ENCODE data around the gene FAM234A.

The FAM234A gene

GRCh38 chr16:283033-283805 lies 48.6 kb downstream of the FAM234A start, which contains the start of gene PDIA2:
Gene PDIA2 (plus strand): TSS chr16:283164. CDS start chr16:283170, 6 bp downstream.
- DNase-seq: no peak

- no peak for DNase-seq
Measured at GRCh38 chr16:284204-285120, 49.8 kb downstream of the FAM234A start.

GRCh38 chr16:285146-286055 lies 50.8 kb downstream of the FAM234A start:
- DNase-seq: no peak

DNA sequence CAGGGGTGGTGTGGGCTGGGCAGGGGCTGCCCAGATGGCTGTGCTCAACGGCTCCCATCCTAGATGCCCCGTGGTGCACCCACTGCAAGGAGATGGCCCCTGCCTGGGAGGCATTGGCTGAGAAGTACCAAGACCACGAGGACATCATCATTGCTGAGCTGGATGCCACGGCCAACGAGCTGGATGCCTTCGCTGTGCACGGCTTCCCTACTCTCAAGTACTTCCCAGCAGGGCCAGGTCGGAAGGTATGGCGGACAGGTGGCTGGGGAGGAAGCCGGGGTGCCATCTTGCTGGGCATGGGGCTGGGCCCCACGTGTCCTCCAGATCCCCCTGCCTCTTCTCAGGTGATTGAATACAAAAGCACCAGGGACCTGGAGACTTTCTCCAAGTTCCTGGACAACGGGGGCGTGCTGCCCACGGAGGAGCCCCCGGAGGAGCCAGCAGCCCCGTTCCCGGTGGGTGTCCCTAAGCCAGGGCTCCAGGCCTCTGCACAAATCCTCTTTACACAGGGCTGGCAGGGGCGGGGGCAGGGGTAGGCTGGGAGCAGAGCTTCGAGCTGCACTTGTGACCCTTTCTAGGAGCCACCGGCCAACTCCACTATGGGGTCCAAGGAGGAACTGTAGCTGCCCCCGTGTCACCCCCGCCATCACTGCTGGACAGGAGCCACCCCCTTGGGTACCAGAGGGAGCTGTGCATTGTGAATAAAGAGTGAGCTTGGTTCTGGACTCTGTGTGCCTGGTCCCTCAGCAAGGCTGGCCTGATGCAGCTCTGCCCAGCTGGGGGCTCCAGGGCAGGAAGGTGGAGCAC lies 52.1 kb downstream of the FAM234A start:
- no peak for DNase-seq

DNA sequence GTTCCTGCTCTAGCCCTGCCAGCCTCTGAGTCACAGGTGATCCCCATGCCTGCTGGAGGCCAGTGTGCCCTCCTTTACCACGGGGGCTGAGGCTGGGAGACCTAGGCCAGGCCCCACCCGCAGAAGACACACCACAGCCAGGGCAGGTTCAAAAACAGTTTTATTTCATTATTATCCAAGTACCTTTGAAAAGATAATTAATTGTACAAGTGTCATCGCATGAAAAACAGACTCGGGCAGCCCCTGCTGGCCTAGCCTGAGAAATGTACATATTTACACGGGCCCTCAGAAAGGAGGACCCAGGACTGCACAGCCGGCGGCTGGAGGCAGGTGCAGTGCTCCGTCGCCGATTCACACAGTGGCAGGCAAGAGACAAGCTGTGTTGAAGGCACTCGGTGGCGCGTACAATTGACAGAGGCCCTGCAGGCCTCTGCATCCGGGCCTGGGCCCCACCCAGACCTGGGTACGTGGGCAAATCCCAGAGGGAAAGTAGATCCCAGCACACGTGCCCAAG lies 52.7 kb downstream of the FAM234A start:
- no peak for DNase-seq

DNA sequence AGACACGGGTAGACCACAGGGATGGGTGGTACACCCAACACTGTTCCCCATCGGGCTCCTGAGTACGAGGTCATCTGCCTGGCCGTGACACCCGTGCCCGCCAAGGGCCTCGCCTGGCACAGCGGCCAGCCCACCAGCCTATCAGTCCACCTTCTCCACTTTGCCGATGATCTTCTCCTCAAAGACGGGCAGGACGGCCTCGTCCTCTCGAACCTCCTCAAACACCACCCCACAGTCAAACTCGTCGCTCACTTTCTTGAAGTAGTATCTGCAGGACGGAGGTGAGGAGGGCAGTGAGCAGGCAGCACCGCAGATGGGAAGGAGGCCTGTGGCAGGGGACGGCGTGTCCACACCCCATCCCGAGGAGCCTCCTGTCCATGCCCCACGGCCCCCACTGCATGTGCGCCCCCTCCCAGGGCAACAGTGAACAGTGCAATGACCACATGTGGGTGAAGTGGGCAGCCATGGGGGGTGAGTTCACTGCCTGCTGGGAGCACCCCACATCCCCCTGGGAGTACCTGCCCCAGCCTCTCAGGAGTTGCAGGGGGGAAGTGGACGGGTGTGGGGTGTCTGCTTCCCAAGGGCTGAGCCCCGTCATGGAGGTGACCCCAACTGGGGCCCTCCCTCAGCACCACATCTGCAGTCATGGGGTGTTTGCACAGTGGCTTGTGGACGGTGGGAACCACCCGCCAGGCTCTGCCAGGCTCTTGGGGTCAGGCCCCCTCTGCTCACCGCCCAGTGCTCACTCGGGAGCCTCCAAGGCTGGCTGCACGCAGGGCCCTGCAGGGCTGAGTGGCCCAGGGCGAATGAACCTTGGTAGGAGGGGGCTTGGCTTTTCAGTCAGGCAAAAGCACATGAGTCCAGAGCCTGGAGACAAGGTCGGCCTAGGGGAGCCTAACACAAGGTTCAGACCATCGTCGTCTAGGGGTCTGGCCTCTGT lies 53.6 kb downstream of the FAM234A start:
- DNase-seq: no peak

DNA sequence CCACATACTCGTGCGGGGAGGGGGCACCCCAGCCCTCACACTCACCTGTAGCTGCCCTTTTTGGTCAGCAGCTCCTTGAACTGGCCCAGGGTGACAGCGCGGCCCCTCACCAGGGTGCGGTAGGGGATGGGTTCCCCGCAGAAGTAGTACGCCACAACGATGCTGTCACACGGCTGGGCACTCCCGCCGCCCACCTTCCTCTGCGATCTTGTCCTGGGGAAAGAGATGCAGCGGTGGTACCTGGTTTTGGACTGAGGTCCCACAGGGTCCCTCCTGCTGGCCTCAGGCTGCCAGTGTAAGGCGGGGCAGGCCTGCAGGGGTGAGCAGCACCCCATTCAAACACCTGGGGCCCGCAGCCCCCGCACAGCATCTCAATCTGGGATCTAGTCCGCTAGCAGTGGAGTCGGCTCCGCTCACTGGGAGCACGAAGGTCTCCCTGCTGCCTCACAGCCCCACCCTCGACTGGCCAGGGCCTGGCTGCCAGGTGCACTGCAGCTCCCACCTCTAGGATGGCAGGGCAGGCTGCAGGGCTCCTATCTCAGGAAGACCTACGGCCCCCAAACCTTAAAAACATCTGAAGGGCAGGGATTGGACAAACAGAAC lies 54.9 kb downstream of the FAM234A start:
- no peak for DNase-seq

- no peak for DNase-seq
Measured at GRCh38 chr16:290015-290680, 55.5 kb downstream of the FAM234A start.

- no peak for DNase-seq
Measured at GRCh38 chr16:290681-291405, 56.2 kb downstream of the FAM234A start.

- DNase-seq: no peak
Measured at GRCh38 chr16:291539-291938, 56.9 kb downstream of the FAM234A start.

DNA sequence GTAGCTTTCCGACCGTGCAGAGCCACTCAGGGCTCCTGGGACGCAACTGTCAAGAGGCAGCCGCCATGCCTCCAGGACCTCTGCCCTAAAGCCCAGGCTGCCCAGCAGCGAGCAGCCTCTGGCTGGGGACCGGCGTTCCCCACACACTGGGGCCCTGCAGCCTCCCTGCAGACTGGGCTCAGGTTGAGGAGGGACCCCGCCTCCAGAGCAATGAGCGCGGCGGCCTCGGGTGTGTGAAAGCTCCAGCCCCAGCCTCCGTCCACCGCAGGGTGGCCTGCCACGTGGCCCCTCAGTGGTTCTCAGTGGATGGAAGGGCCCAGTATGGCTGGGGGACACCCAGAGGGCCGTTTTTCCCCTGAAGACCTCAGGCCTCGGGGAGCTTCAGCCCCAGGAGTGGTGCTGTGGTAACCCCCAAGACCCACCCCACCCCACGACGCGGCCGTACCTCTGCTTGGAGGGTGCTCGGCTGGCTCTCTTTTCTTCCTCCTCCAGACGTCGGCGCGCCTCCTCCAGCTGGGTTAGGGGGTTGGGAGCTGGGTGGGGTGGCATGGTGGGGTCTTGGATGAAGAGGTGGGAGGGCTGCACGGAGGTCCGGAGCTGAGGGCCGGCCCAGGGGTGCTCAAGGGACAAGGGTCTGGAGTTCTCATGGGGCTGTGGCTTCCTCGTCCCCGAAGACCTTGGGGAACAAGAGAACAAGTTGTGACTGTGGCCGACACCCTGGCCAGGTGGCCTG lies 58.6 kb downstream of the FAM234A start:
- DNase-seq: no peak

- no peak for DNase-seq
Measured at GRCh38 chr16:296276-296675, 61.7 kb downstream of the FAM234A start.

- no peak for DNase-seq
Measured at GRCh38 chr16:296806-297510, 62.3 kb downstream of the FAM234A start.

GRCh38 chr16:297832-298231 lies 63.2 kb downstream of the FAM234A start:
- no peak for DNase-seq

GRCh38 chr16:301235-301634 lies 66.6 kb downstream of the FAM234A start:
- DNase-seq: no peak

GRCh38 chr16:301950-302349 lies 67.3 kb downstream of the FAM234A start:
- no peak for DNase-seq

- no peak for DNase-seq
Measured at GRCh38 chr16:303760-304505, 69.3 kb downstream of the FAM234A start.

Measured in activated CD8-positive, alpha-beta memory T cell treated with anti-CD3 and anti-CD28 coated beads, Interleukin-2, amount 50 U/mL, for 4 hours (primary cell).